ENCODE results near the gene SHKBP1. TPM values are rescaled to one million over a fixed set of nuclear protein-coding genes. Genes with fewer than 3 reads are reported as not detected.
"Not testable (repeated sequence)": the region's sequence is repeated elsewhere in the genome, so short reads cannot be mapped to it uniquely, and the experiment has no call there.

Gene SHKBP1
- total and polyA plus RNA-seq, 4 donors, result 10.1 to 22.9 (median 15.4) TPM

- no peak overlapping the region for H3K4me3 ChIP-seq (ENCODE audit: low read depth in 1 of 3, low read length in 3 of 3)
- no peak overlapping the region for H3K27ac ChIP-seq (ENCODE audit: low read depth in 1 of 2, low read length in 2 of 2)
- peaks cover 0 to 4% (median 3%) of the 10 kb centered on the region in 4 donors for H3K27me3 ChIP-seq (ENCODE audit: control insufficient read depth in 4 of 4, insufficient read depth in 4 of 4, low read length in 3 of 4)
- no peak for DNase-seq (ENCODE audit: low spot score)
- H3K9ac ChIP-seq (ENCODE audit: low read depth in 1 of 2, low read length in 2 of 2), result no peak overlapping the region
- no peaks in the 10 kb centered on the region for H3K36me3 ChIP-seq (ENCODE audit: control insufficient read depth in 4 of 4, insufficient read depth in 3 of 4, low read depth in 1 of 4, low read length in 3 of 4)
- TF ChIP-seq ATF3 (IDR thresholded peaks at IDR 0.05), result no peak
- TF ChIP-seq JUND (IDR thresholded peaks at IDR 0.05), result no peak
- no peaks in the 10 kb centered on the region for H3K4me1 ChIP-seq (ENCODE audit: control insufficient read depth in 4 of 4, insufficient read depth in 4 of 4, low read length in 3 of 4)
- H3K9me3 ChIP-seq (ENCODE audit: control insufficient read depth in 4 of 4, low read length in 3 of 4), result no peaks in the 10 kb centered on the region
- WGBS, result 77% methylated on average over 4 of the region's 4 CpGs
These were observed 14.7 kb upstream of the SHKBP1 start for GRCh38 chr19:40561947-40562346.

GRCh38 chr19:40564535-40564934, 12.1 kb upstream of the SHKBP1 start:
- H3K36me3 ChIP-seq (ENCODE audit: control insufficient read depth in 4 of 4, insufficient read depth in 3 of 4, low read depth in 1 of 4, low read length in 3 of 4); H3K27ac ChIP-seq (ENCODE audit: low read depth in 1 of 2, low read length in 2 of 2); H3K4me3 ChIP-seq (ENCODE audit: low read depth in 1 of 3, low read length in 3 of 3); H3K4me1 ChIP-seq (ENCODE audit: control insufficient read depth in 4 of 4, insufficient read depth in 4 of 4, low read length in 3 of 4); H3K27me3 ChIP-seq (ENCODE audit: control insufficient read depth in 4 of 4, insufficient read depth in 4 of 4, low read length in 3 of 4); H3K9me3 ChIP-seq (ENCODE audit: control insufficient read depth in 4 of 4, low read length in 3 of 4); DNase-seq (ENCODE audit: low spot score); H3K9ac ChIP-seq (ENCODE audit: low read depth in 1 of 2, low read length in 2 of 2): not testable (repeated sequence)
- 86% methylated on average over 1 of the region's 1 CpG for WGBS

- TF ChIP-seq FOXA2 (IDR thresholded peaks at IDR 0.05), result no peak
- no peak for TF ChIP-seq ATF3 (IDR thresholded peaks at IDR 0.05)
- TF ChIP-seq HNF4G (IDR thresholded peaks at IDR 0.05), result no peak
- no peak for TF ChIP-seq RXRA (IDR thresholded peaks at IDR 0.05)
- TF ChIP-seq RAD21 (IDR thresholded peaks at IDR 0.05), result no peak
- no peak for TF ChIP-seq SP1 (IDR thresholded peaks at IDR 0.05)
- TF ChIP-seq NR2F2 (IDR thresholded peaks at IDR 0.05), result no peak
- TF ChIP-seq EGR1 (IDR thresholded peaks at IDR 0.05; ENCODE audit: low read depth in 2 of 2), result no peak
- no peak for TF ChIP-seq JUND (IDR thresholded peaks at IDR 0.05)
- 81% methylated on average over 7 of the region's 7 CpGs for WGBS
- Histone ChIP-seq H3K4me1 (ENCODE audit: control insufficient read depth in 4 of 4, insufficient read depth in 4 of 4, low read length in 3 of 4) (peaks cover 2 to 6% (median 3%) of the 10 kb centered on the region in 4 donors), H3K9me3 (ENCODE audit: control insufficient read depth in 4 of 4, low read length in 3 of 4) (no peaks in the 10 kb centered on the region), H3K36me3 (ENCODE audit: control insufficient read depth in 4 of 4, insufficient read depth in 3 of 4, low read depth in 1 of 4, low read length in 3 of 4) (no peaks in the 10 kb centered on the region), H3K27me3 (ENCODE audit: control insufficient read depth in 4 of 4, insufficient read depth in 4 of 4, low read length in 3 of 4) (peaks cover 0 to 4% (median 3%) of the 10 kb centered on the region in 4 donors), H3K4me3 (ENCODE audit: low read depth in 1 of 3, low read length in 3 of 3) (no peak overlapping the region), H3K9ac (ENCODE audit: low read depth in 1 of 2, low read length in 2 of 2) (no peak overlapping the region), H3K27ac (ENCODE audit: low read depth in 1 of 2, low read length in 2 of 2) (no peak overlapping the region)
- no peak for DNase-seq (ENCODE audit: low spot score)
These were observed 11.3 kb upstream of the SHKBP1 start for GRCh38 chr19:40565355-40565754.

- H3K9me3 ChIP-seq (ENCODE audit: control insufficient read depth in 4 of 4, low read length in 3 of 4), result no peaks in the 10 kb centered on the region
- no peaks in the 10 kb centered on the region for H3K36me3 ChIP-seq (ENCODE audit: control insufficient read depth in 4 of 4, insufficient read depth in 3 of 4, low read depth in 1 of 4, low read length in 3 of 4)
- H3K4me3 ChIP-seq (ENCODE audit: low read depth in 1 of 3, low read length in 3 of 3), result no peak overlapping the region
- H3K4me1 ChIP-seq (ENCODE audit: control insufficient read depth in 4 of 4, insufficient read depth in 4 of 4, low read length in 3 of 4), result peaks cover 2 to 6% (median 3%) of the 10 kb centered on the region in 4 donors
- H3K9ac ChIP-seq (ENCODE audit: low read depth in 1 of 2, low read length in 2 of 2), result no peak overlapping the region
- WGBS, result 71% methylated on average over 14 of the region's 14 CpGs
- H3K27ac ChIP-seq (ENCODE audit: low read depth in 1 of 2, low read length in 2 of 2), result no peak overlapping the region
- DNase-seq (ENCODE audit: low spot score), result no peak
- peaks cover 0 to 4% (median 3%) of the 10 kb centered on the region in 4 donors for H3K27me3 ChIP-seq (ENCODE audit: control insufficient read depth in 4 of 4, insufficient read depth in 4 of 4, low read length in 3 of 4)
- TF ChIP-seq TAF1 (conservative IDR thresholded peaks at IDR 0.05), result no peak
- TF ChIP-seq FOXA1 (IDR thresholded peaks at IDR 0.05), result no peak
- TF ChIP-seq GABPA (IDR thresholded peaks at IDR 0.05 in 1 of 2, conservative IDR thresholded peaks at IDR 0.05 in 1 of 2), result no peak
- TF ChIP-seq ZBTB33 (IDR thresholded peaks at IDR 0.05), result no peak
- no peak for TF ChIP-seq REST (IDR thresholded peaks at IDR 0.05)
- no peak for TF ChIP-seq NR2F2 (IDR thresholded peaks at IDR 0.05)
- no peak for TF ChIP-seq EGR1 (IDR thresholded peaks at IDR 0.05; ENCODE audit: low read depth in 2 of 2)
- TF ChIP-seq RAD21 (IDR thresholded peaks at IDR 0.05), result no peak
- no peak for TF ChIP-seq CTCF (IDR thresholded peaks at IDR 0.05; ENCODE audit: low read depth, low read length, missing input control)
- no peak for TF ChIP-seq RXRA (IDR thresholded peaks at IDR 0.05)
- no peak for TF ChIP-seq SP1 (IDR thresholded peaks at IDR 0.05)
- TF ChIP-seq FOXA2 (IDR thresholded peaks at IDR 0.05), result no peak
These were observed 10.7 kb upstream of the SHKBP1 start for GRCh38 chr19:40565910-40566495.
